Gastroesophageal sphincter (tissue), 4 donors: ENCODE measurements around the gene NCAPD3. TPM values are rescaled to one million over a fixed set of nuclear protein-coding genes. Genes with fewer than 3 reads are reported as not detected.

Experiments
- ATAC-seq: fragments of 150-250 bp; one replicate; pipeline ENCODE4 v1.9.1; 2016; ENCODE audit warnings: mild to moderate bottlenecking, moderate library complexity
- H3K27ac ChIP-seq, 4 donors: fragments of 200-600 bp; sonication (generic) in 3 of 4; 1 replicate in 3 of 4; 2 replicates in 1 of 4; pipeline ENCODE4 v1.5.1; 2016 to 2019
- H3K27me3 ChIP-seq: fragments of 200-600 bp; sonication (generic); one replicate; pipeline ENCODE4 v1.5.1; 2019
- H3K36me3 ChIP-seq, 2 donors: fragments of 200-600 bp; sonication (generic); one replicate each; pipeline ENCODE4 v1.5.1; 2019; ENCODE audit warnings: control low read depth in 1 of 2
- H3K4me1 ChIP-seq, 3 donors: fragments of 200-600 bp; sonication (generic); 1 replicate in 2 of 3; 2 replicates in 1 of 3; pipeline ENCODE4 v1.5.1; 2016 to 2019; ENCODE audit warnings: control low read depth in 2 of 3
- H3K4me3 ChIP-seq, 2 donors: fragments of 200-600 bp; sonication (generic); one replicate each; pipeline ENCODE4 v1.5.1; 2019; ENCODE audit warnings: mild to moderate bottlenecking in 1 of 2, moderate library complexity in 1 of 2
- H3K9me3 ChIP-seq, 3 donors: fragments of 200-600 bp; sonication (generic); one replicate each; pipeline ENCODE4 v1.5.1; 2017 to 2019; ENCODE audit warnings: control low read depth in 2 of 3
- EP300 ChIP-seq: sonication (generic); formaldehyde crosslinking; IDR thresholded peaks from one replicate; pipeline ENCODE4 v1.6.1; 2017; ENCODE audit warnings: antibody characterized with exemption, mild to moderate bottlenecking
- POLR2A ChIP-seq, 2 donors: fragments of 450-650 bp; IDR thresholded peaks; one replicate each; pipeline ENCODE4 v1.6.1; 2017; ENCODE audit warnings: antibody characterized with exemption in 2 of 2, mild to moderate bottlenecking in 2 of 2, moderate library complexity in 1 of 2
- POLR2AphosphoS5 ChIP-seq: sonication (generic); formaldehyde crosslinking; IDR thresholded peaks from one replicate; pipeline ENCODE4 v1.6.1; 2017; ENCODE audit warnings: antibody characterized with exemption
- WGBS, 2 donors: methylation state at CpG; one replicate each; pipeline ENCODE4 v1.1.5; 2018; ENCODE audit warnings: low coverage in 1 of 2; 5-methylcytosine and 5-hydroxymethylcytosine counted together
- total RNA-seq, 4 donors: library from RNA; depleted of rRNA; stranded (reverse); fragments of >200 nt; gene quantifications; one replicate each; pipeline ENCODE4 v1.1.0, GENCODE V29; 2016
- TF ChIP-seq, protein P1 (sequence below), 4 experiments: fragments of 200-600 bp in 2 of 4; fragments of 450-650 bp in 2 of 4; sonication (generic) in 1 of 4; IDR thresholded peaks; one replicate each; pipeline ENCODE4 v1.5.1; 2017 to 2019; ENCODE audit warnings: antibody characterized with exemption in 4 of 4, mild to moderate bottlenecking in 2 of 4, moderate library complexity in 2 of 4

The NCAPD3 gene
- total RNA-seq, 4 donors from 2014 or later: 7.0 to 13.8 (median 11.4) TPM

DNA sequence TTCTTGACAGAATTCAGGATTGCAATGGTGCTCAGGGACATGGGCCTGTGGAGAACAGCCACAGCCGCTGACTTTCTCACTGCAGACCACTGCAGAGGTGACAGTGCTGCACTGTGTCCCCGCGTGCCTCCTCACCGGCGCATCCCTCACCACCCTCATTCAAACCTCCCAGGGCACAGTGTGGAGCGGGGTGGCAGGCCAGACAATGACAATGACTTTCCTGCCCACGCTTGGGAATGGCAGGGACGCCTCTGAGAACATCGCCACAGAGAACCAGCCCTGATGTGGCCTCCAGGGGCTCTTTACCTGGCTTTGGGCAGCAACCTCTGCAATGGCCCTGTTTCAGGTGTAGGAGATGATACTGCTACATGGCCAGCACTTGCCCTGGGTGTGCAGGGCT is 65.7 kb downstream of the NCAPD3 start:
- no peaks in the 10 kb centered on the region for H3K9me3 ChIP-seq
- H3K27me3 ChIP-seq: no peaks in the 10 kb centered on the region
- no peak for ATAC-seq
- H3K4me3 ChIP-seq: no peak overlapping the region
- H3K4me1 ChIP-seq: peaks cover 0 to 8% (median 0%) of the 10 kb centered on the region in 3 donors
- 100% methylated on average over 1 of the region's 9 CpGs; no CpG with 5 or more reads in 1 of the 2 donors for WGBS, 2 donors
- no peak overlapping the region for H3K27ac ChIP-seq
- no peak for TF ChIP-seq EP300
- TF ChIP-seq POLR2AphosphoS5: no peak
- TF ChIP-seq, protein P1, sequence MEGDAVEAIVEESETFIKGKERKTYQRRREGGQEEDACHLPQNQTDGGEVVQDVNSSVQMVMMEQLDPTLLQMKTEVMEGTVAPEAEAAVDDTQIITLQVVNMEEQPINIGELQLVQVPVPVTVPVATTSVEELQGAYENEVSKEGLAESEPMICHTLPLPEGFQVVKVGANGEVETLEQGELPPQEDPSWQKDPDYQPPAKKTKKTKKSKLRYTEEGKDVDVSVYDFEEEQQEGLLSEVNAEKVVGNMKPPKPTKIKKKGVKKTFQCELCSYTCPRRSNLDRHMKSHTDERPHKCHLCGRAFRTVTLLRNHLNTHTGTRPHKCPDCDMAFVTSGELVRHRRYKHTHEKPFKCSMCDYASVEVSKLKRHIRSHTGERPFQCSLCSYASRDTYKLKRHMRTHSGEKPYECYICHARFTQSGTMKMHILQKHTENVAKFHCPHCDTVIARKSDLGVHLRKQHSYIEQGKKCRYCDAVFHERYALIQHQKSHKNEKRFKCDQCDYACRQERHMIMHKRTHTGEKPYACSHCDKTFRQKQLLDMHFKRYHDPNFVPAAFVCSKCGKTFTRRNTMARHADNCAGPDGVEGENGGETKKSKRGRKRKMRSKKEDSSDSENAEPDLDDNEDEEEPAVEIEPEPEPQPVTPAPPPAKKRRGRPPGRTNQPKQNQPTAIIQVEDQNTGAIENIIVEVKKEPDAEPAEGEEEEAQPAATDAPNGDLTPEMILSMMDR (IDR thresholded peaks at IDR 0.05): no peak
- no peak for TF ChIP-seq POLR2A (IDR thresholded peaks at IDR 0.05)
- H3K36me3 ChIP-seq: peaks cover 0 to 89% of the 10 kb centered on the region in 2 donors

DNA sequence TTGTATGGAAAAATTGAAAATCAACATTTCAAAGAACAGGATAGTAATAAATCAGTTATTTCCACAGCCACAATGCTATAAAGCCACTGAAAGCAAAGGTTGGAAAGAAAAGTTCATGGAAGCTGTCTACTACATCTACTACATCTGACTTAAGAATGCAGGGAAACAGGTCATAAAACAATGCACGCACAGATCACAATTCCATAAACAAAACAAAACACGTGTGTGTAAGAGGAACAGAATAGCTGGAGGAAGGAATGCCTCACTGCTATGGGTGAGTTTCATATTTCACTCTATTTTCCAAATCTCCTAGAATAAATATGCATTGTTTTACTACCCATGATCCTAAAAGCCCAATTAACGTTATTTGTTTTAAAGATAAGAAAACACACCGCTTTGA is 66.3 kb downstream of the NCAPD3 start:
- peaks cover 0 to 85% of the 10 kb centered on the region in 2 donors for H3K36me3 ChIP-seq
- ATAC-seq: no peak
- H3K4me3 ChIP-seq: no peak overlapping the region
- TF ChIP-seq POLR2A (IDR thresholded peaks at IDR 0.05) (no peak), EP300 (no peak), POLR2AphosphoS5 (no peak)
- TF ChIP-seq, protein P1 (IDR thresholded peaks at IDR 0.05): no peak
- WGBS, 2 donors: 69 to 83% methylated on average over 4 of the region's 4 CpGs
- H3K27ac ChIP-seq: no peak overlapping the region
- H3K9me3 ChIP-seq: no peaks in the 10 kb centered on the region
- H3K27me3 ChIP-seq: no peaks in the 10 kb centered on the region
- peaks cover 0 to 14% (median 0%) of the 10 kb centered on the region in 3 donors for H3K4me1 ChIP-seq

GRCh38 chr11:134155946-134156865 is 67.6 kb downstream of the NCAPD3 start:
- H3K36me3 ChIP-seq: peaks cover 0 to 82% of the 10 kb centered on the region in 2 donors
- ATAC-seq: no peak

GRCh38 chr11:134155456-134155855 is 68.3 kb downstream of the NCAPD3 start:
- Histone ChIP-seq H3K27ac (no peak overlapping the region), H3K36me3 (peaks cover 0 to 82% of the 10 kb centered on the region in 2 donors), H3K4me1 (peaks cover 0 to 32% (median 0%) of the 10 kb centered on the region in 3 donors), H3K9me3 (no peaks in the 10 kb centered on the region), H3K27me3 (no peaks in the 10 kb centered on the region), H3K4me3 (no peak overlapping the region)
- ATAC-seq: no peak
- 90% methylated on average over 8 of the region's 16 CpGs; no CpG with 5 or more reads in 1 of the 2 donors for WGBS, 2 donors
- TF ChIP-seq EP300 (no peak), POLR2AphosphoS5 (no peak), POLR2A (IDR thresholded peaks at IDR 0.05) (no peak)
- TF ChIP-seq, protein P1 (IDR thresholded peaks at IDR 0.05): no peak

More at GRCh38 chr11:134155946-134156865, 67.6 kb downstream of the NCAPD3 start:
- Histone ChIP-seq H3K27me3 (no peaks in the 10 kb centered on the region), H3K4me3 (no peak overlapping the region), H3K9me3 (no peaks in the 10 kb centered on the region), H3K27ac (no peak overlapping the region), H3K4me1 (peaks cover 0 to 25% (median 0%) of the 10 kb centered on the region in 3 donors)
- TF ChIP-seq POLR2A (IDR thresholded peaks at IDR 0.05) (no peak), POLR2AphosphoS5 (no peak), EP300 (no peak)
- TF ChIP-seq, protein P1 (IDR thresholded peaks at IDR 0.05): no peak
- WGBS, 2 donors: 90% methylated on average over 10 to 11 of the region's 28 CpGs
